ENCODE results near the gene ELL.

DNA sequence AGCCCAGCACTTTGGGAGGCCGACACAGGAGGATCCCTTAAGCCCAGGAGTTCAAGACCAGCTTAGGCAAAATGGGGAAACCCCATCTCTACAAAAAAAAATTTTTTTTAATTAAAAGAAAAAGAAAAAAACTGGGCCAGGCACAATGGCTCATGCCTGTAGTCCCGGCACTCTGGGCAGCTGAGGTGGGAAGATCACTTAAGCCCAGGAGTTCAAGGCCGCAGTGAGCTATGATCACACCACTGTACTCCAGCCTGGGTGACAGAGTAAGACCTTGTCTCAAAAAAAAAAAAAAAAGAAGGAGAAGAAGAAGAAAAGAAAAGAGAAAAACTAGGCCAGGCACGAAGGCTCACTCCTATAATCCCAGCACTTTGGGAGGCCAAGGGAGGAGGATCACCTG is 4.3 kb downstream of the ELL start:
- TF ChIP-seq, protein P1, sequence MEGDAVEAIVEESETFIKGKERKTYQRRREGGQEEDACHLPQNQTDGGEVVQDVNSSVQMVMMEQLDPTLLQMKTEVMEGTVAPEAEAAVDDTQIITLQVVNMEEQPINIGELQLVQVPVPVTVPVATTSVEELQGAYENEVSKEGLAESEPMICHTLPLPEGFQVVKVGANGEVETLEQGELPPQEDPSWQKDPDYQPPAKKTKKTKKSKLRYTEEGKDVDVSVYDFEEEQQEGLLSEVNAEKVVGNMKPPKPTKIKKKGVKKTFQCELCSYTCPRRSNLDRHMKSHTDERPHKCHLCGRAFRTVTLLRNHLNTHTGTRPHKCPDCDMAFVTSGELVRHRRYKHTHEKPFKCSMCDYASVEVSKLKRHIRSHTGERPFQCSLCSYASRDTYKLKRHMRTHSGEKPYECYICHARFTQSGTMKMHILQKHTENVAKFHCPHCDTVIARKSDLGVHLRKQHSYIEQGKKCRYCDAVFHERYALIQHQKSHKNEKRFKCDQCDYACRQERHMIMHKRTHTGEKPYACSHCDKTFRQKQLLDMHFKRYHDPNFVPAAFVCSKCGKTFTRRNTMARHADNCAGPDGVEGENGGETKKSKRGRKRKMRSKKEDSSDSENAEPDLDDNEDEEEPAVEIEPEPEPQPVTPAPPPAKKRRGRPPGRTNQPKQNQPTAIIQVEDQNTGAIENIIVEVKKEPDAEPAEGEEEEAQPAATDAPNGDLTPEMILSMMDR (conservative IDR thresholded peaks at IDR 0.05 in 1 of 2, IDR thresholded peaks at IDR 0.05 in 1 of 2; ENCODE audit: extremely low read depth in 1 of 2, insufficient read depth in 1 of 2, low read depth in 1 of 2, low read length in 2 of 2) = no peak
- no peak for TF ChIP-seq EZH2 (IDR thresholded peaks at IDR 0.05; ENCODE audit: borderline replicate concordance, low read length)

All from mammary epithelial cell (primary cell).